ENCODE measurements around the gene TUSC2. TPM values are rescaled to one million over a fixed set of nuclear protein-coding genes. Genes with fewer than 3 reads are reported as not detected.

TUSC2 gene
- polyA plus RNA-seq, 1 donor, result 17.7 TPM

GRCh38 chr3:50354186-50354764 is 26.3 kb upstream of the TUSC2 start:
- no peak for DNase-seq

- DNase-seq, result no peak
These were observed 25.4 kb upstream of the TUSC2 start for GRCh38 chr3:50353245-50354004.

- no peak for DNase-seq
These were observed 24.8 kb upstream of the TUSC2 start for GRCh38 chr3:50352781-50353180.

- no peak for DNase-seq
These were observed 23.3 kb upstream of the TUSC2 start for GRCh38 chr3:50351323-50351697.

- DNase-seq, result peak; percentile 95
These were observed 22.7 kb upstream of the TUSC2 start, which contains the start of the genes CYB561D2 and NPRL2 for GRCh38 chr3:50350527-50351322. Gene CYB561D2, plus strand, starts transcription at chr3:50350862. Its CDS starts 572 bp downstream, at chr3:50351434. Gene NPRL2, minus strand, starts transcription at chr3:50350775. Its CDS starts 123 bp downstream, at chr3:50350652.

- no peak for DNase-seq
These were observed 22.1 kb upstream of the TUSC2 start for GRCh38 chr3:50350213-50350526.

GRCh38 chr3:50347187-50347813 is 19.3 kb upstream of the TUSC2 start:
- DNase-seq, result peak; percentile 73

- no peak for DNase-seq
These were observed 17.7 kb upstream of the TUSC2 start, which contains the start of gene ZMYND10 for GRCh38 chr3:50345586-50346234. Gene ZMYND10, minus strand, starts transcription at chr3:50345732. Its CDS starts 153 bp downstream, at chr3:50345579.

GRCh38 chr3:50345008-50345407 is 17.0 kb upstream of the TUSC2 start:
- no peak for DNase-seq

- no peak for DNase-seq
These were observed 15.0 kb upstream of the TUSC2 start for GRCh38 chr3:50342813-50343633.

- no peak for DNase-seq
These were observed 14.1 kb upstream of the TUSC2 start for GRCh38 chr3:50341996-50342650.

GRCh38 chr3:50341537-50341936 is 13.5 kb upstream of the TUSC2 start:
- DNase-seq, result no peak

GRCh38 chr3:50340448-50341329 is 12.7 kb upstream of the TUSC2 start, which contains the start of gene RASSF1:
Gene RASSF1, minus strand, starts transcription at chr3:50340836. Its CDS starts 31 bp downstream, at chr3:50340805.
- DNase-seq, result peak; percentile 91

GRCh38 chr3:50340147-50340447 is 12.1 kb upstream of the TUSC2 start:
- no peak for DNase-seq

GRCh38 chr3:50339485-50340146 is 11.6 kb upstream of the TUSC2 start:
- no peak for DNase-seq

- DNase-seq, result no peak
These were observed 10.9 kb upstream of the TUSC2 start for GRCh38 chr3:50338965-50339364.

- DNase-seq, result peak; percentile 99
These were observed 9.3 kb upstream of the TUSC2 start for GRCh38 chr3:50337175-50337861.

- no peak for DNase-seq
These were observed 8.6 kb upstream of the TUSC2 start for GRCh38 chr3:50336452-50337174.

All from hindlimb muscle (tissue), 1 donor.